Sciatic nerve (tissue), 2 donors: Measurements from ENCODE around the gene DDX49. TPM values are rescaled to one million over a fixed set of nuclear protein-coding genes. Genes with fewer than 3 reads are reported as not detected.

Experiments used
- ATAC-seq: fragments of 200-7000 bp; cut with Tn5 transposase; one replicate; pipeline ENCODE4 v1.9.1; 2020; ENCODE audit warnings: mild to moderate bottlenecking, moderate library complexity
- DNase-seq: peaks from one replicate; pipeline ENCODE4 v3.0.0-alpha.2; 2020; ENCODE audit warnings: low spot score
- intact Hi-C: fragments of 100-400 bp; cut with DNase I; formaldehyde crosslinking; loops from one replicate; pipeline ENCODE4 v1.14.2; 2022
- total RNA-seq: library from RNA; stranded (reverse); fragmentation: NEBNext Ultra II Directional; extraction: Animal tissue kit (Norgen Biotek cat#: 25700); gene quantifications from one replicate; pipeline ENCODE4 v1.2.1, GENCODE V29; 2021
- donor health status: DM: no; HTN: no; CAD: no.
- donor health status: DM: no; HTN: no; CAD: no.

The DDX49 gene
- 24.0 TPM for total RNA-seq

- peak; percentile 98 for DNase-seq
- ATAC-seq = peak; percentile 99
- intact Hi-C loops = no loop called here
These were observed at the start of gene DDX49, which contains the start of gene COPE for GRCh38 chr19:18919086-18919899. Gene DDX49, plus strand, starts transcription at chr19:18919715. Its CDS starts 27 bp downstream, at chr19:18919742. Gene COPE, minus strand, starts transcription at chr19:18919387. Its CDS starts 39 bp downstream, at chr19:18919348.

GRCh38 chr19:18869781-18870530 lies 49.6 kb upstream of the DDX49 start:
- ATAC-seq = no peak
- intact Hi-C loops = no loop called here
- DNase-seq = no peak

DNA sequence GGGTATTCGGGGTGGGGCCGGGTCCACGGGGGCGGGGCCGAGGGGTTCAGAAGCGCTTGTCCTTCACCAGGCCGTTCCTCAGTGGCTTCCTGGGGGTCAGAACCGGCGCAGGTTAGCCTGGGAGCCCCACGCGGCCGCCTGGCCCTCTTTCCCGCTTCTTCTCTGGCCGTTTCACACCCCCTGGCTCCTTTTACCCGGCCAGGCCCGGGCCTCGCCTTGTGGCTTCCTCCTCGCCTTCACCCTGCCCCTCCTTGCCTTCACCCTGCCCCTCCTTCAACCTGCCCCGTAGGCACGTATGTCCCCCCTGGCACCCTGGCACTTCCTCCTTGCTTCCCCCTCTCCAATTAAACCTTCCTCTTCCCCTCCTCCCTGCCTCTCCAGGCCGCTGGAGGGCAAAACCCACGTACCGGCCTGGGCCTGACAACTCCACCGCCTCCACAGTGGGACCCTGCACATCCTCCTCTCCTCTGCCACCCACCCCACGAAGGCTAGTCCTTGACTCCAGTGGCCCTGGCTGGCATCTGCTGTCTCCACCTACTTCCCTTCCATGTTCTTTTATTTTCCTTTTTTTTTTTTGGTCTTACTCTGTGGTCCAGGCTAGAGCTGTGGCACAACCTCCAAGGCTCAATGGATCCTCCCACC lies 48.9 kb upstream of the DDX49 start:
- ATAC-seq (no peak), DNase-seq (no peak)

DNA sequence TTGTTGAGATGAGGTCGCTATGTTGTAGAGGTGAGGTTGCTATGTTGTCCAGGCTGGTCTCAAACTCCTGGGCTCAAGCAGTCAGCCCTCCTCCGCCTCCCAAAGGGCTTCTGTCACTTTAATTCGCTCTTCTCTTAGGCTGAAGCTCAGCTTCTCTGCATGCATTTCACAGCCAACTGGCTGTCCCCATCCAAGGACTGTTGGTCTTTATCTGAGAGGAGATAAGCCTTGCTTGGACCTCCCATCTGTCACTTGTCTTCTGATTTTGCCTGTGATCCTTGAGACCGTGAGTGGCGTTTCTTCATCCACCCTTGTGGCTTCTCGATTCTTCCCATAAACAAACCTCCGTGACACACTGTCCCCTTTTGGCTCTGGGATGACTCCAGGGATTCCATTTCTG lies 48.0 kb upstream of the DDX49 start:
- ATAC-seq = no peak
- intact Hi-C loops = no loop called here
- DNase-seq = no peak

More for the DNA sequence above, 48.9 kb upstream of the DDX49 start:
- intact Hi-C loops = no loop called here

GRCh38 chr19:18875726-18876125 lies 43.8 kb upstream of the DDX49 start:
- DNase-seq (no peak), ATAC-seq (no peak)
- intact Hi-C loops = no loop called here

DNA sequence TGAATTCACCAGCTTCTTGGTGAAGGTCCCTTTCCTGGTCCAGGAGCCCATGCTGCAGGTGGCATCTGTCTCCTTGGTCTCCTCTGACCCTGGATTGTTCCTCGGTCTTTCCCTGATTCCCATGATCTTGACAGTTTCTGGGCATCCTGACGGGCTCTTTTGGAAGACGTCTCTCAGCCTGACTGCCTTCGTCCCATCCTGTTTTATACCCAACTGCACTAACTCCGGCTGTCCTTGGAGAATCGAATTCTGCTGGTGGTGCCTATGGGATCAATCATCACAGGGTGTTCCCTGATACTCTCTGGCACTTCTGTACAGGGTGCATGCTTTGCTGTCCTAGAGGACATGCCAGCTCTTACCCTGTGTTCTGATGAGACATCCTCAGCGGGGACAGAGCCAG lies 42.6 kb upstream of the DDX49 start:
- intact Hi-C loops = no loop called here
- no peak for DNase-seq

GRCh38 chr19:18878058-18878797 lies 41.3 kb upstream of the DDX49 start:
- intact Hi-C loops = no loop called here
- DNase-seq (no peak), ATAC-seq (peak; percentile 8)

More for the DNA sequence above, 42.6 kb upstream of the DDX49 start:
- no peak for ATAC-seq

GRCh38 chr19:18878858-18879578 lies 40.5 kb upstream of the DDX49 start:
- DNase-seq = no peak
- ATAC-seq = peak; percentile 11
- intact Hi-C loops = no loop called here

DNA sequence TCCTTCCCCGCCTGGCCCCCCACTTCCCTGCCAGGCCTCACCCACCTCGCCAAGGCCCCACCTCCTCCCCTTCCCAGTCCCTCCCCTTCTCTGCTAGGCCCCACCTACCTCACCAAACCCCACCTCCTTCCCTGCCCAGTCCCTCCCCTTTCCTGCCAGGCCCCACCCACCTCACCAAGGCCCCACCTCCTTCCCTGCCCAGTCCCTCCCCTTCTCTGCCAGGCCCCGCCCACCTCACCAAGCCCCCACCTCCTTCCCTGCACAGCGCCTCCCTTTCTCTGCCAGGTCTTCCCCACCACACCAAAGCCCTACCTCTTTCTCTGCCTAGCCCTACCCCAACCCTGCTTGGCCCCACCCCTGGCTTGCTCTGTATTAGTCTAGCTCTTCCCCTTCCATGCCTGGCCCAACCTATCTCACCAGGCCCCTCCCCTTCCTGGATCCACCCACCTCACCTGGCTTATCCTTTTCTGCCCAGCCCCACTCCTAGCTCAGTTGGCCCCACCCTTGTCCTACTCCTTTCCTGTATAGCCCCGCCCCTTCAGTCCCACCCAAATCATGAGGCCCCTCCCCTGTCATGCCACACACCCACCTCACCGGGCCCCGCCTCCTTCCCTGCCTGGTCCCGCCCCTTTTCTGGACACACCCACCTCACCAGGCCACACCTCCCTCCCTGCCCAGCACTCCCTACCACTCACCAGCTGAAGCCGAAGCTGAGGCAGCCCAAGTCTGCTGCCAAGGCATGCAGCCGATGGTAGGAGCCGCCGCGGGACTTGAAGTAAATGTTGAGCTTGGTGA lies 39.7 kb upstream of the DDX49 start:
- peak; percentile 27 for ATAC-seq
- no peak for DNase-seq
- intact Hi-C loops = no loop called here

DNA sequence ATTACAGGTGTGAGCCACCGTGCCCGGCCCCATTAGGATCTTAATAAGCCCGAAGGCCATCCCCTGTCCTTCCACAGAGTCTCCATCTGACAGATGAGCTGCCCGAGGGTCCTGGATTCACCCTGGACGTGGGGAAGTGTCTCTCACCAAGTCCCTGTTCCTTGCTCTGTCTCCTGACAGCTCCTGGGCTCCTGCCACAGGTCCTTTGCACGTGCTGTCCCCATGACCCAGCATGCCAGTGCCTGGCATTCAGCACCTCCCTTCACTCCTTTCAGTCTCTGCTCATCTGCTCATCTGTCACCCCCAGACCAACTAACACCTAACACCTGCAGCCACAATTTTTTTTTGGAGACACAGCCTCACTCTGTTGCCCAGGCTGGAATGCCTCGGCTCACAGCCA lies 38.0 kb upstream of the DDX49 start:
- intact Hi-C loops = no loop called here
- ATAC-seq = no peak
- DNase-seq = no peak

- peak; percentile 42 for ATAC-seq
- intact Hi-C loops = no loop called here
- no peak for DNase-seq
These were observed 35.8 kb upstream of the DDX49 start for GRCh38 chr19:18883526-18884304.

DNA sequence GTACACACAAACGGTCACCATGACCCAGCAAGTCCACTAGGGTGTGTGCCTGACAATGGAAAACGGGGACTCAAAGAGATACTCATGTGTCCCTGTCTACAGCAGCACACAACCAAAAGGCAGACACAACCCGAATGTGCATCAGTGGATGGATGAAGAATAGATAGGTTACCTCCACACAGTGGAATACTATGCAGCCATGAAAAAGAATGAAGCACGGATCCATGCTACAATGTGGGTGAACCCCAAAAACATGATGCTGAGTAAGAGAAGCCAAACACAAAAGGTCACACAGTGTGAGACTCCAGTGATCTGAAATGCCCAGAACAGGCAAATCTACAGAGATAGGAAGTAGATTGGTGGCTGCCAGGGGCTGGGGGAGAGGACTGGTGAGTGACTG lies 32.5 kb upstream of the DDX49 start:
- DNase-seq (no peak), ATAC-seq (no peak)
- intact Hi-C loops = no loop called here

GRCh38 chr19:18889949-18890745 lies 29.4 kb upstream of the DDX49 start:
- intact Hi-C loops = no loop called here
- ATAC-seq = no peak
- no peak for DNase-seq

- no peak for ATAC-seq
- intact Hi-C loops = no loop called here
- no peak for DNase-seq
These were observed 25.8 kb upstream of the DDX49 start for GRCh38 chr19:18893587-18894253.

DNA sequence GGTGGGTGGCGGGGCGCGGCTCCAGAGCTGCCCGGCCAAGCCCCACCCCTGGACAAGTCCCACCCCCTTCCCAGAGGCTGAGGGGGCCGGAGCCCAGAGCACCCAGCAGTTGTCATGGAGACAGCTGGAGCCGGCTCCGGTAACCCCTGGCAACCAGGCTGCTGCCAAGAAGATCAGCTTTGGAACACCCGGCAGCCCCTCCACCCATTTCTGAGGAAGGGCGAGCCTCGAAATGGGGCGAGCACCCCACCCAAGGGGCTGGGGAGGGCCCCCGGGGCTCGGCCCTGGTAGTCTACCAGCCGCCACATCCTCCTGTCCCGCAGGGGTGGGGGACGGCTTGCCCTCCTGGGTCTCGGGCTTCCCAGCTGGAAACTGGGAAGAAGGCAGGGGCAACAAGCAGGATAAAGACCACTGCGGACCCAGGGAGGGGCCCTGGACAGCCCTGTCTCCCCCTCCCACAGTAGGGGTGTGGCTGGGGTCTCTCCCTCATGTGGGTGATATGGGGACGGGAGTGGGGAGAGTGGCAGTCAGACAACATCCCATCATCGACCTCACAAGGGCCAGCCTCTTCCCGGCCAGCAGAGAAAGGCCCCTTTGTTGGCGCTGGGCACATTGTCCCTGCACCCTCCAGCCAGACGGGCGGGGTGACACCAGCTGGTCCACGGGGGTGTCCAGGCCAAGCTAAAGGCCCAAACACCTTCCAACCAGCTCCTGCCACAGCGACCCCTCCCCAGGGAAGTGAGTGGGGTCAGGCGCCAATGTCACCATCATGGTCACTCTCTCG lies 25.1 kb upstream of the DDX49 start:
- intact Hi-C loops = no loop called here
- DNase-seq (peak; percentile 79), ATAC-seq (peak; percentile 73)
